ENCODE results near the gene RALGAPA1.

RALGAPA1 gene

DNA sequence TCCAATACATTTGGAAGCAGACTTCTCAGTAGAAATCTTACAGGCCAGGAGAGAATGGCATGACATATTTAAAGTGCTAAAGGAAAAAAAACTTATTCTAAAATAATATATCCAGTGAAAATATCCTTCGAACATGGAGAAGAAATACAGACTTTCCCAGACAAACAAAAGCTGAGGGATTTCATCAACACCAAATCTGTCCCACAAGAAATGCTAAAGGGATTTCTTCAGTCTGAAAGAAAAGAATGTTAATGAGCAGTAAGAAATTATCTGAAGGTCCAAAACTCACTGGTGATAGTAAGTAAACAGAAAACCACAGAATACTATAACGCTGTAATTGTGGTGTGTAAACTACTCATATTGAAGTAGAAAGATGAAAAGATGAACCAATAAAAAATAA is 171.2 kb downstream of the RALGAPA1 start:
- TF ChIP-seq TAF1 (IDR thresholded peaks at IDR 0.05; ENCODE audit: borderline replicate concordance, insufficient read depth, low read length) (no peak), SIN3A (IDR thresholded peaks at IDR 0.05; ENCODE audit: borderline replicate concordance, insufficient read depth, low read length) (no peak), POLR2AphosphoS5 (IDR thresholded peaks at IDR 0.05; ENCODE audit: low read depth, low read length) (no peak), FOXP2 (optimal IDR thresholded peaks at IDR 0.05; ENCODE audit: borderline replicate concordance, extremely low read depth, extremely low read length, insufficient read depth) (no peak)
- TF ChIP-seq, protein P1, sequence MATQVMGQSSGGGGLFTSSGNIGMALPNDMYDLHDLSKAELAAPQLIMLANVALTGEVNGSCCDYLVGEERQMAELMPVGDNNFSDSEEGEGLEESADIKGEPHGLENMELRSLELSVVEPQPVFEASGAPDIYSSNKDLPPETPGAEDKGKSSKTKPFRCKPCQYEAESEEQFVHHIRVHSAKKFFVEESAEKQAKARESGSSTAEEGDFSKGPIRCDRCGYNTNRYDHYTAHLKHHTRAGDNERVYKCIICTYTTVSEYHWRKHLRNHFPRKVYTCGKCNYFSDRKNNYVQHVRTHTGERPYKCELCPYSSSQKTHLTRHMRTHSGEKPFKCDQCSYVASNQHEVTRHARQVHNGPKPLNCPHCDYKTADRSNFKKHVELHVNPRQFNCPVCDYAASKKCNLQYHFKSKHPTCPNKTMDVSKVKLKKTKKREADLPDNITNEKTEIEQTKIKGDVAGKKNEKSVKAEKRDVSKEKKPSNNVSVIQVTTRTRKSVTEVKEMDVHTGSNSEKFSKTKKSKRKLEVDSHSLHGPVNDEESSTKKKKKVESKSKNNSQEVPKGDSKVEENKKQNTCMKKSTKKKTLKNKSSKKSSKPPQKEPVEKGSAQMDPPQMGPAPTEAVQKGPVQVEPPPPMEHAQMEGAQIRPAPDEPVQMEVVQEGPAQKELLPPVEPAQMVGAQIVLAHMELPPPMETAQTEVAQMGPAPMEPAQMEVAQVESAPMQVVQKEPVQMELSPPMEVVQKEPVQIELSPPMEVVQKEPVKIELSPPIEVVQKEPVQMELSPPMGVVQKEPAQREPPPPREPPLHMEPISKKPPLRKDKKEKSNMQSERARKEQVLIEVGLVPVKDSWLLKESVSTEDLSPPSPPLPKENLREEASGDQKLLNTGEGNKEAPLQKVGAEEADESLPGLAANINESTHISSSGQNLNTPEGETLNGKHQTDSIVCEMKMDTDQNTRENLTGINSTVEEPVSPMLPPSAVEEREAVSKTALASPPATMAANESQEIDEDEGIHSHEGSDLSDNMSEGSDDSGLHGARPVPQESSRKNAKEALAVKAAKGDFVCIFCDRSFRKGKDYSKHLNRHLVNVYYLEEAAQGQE (IDR thresholded peaks at IDR 0.05; ENCODE audit: insufficient read depth in 1 of 2, low read depth in 2 of 2, low read length in 2 of 2), result no peak

DNA sequence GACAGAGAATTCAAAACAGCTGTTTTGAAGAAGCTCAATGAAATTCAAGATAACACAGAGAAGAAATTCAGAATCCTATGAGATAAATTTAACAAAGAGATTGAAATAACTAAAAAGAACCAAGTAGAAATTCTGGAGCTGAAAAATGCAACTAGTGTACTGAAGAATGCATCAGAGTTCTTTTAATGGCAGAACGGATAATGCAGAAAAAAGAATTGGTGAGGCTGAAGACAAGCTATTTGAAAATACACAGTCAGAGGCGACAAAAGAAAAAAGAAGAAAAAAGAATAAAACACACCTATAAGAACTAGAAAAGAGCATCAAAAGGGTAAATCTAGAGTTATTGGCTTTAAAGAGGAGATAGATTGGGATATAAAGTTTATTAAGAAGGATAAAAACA is 171.8 kb downstream of the RALGAPA1 start:
- TF ChIP-seq, protein P1 (IDR thresholded peaks at IDR 0.05; ENCODE audit: insufficient read depth in 1 of 2, low read depth in 2 of 2, low read length in 2 of 2), result no peak
- TF ChIP-seq POLR2AphosphoS5 (IDR thresholded peaks at IDR 0.05; ENCODE audit: low read depth, low read length) (no peak), TAF1 (IDR thresholded peaks at IDR 0.05; ENCODE audit: borderline replicate concordance, insufficient read depth, low read length) (no peak), SIN3A (IDR thresholded peaks at IDR 0.05; ENCODE audit: borderline replicate concordance, insufficient read depth, low read length) (no peak), FOXP2 (optimal IDR thresholded peaks at IDR 0.05; ENCODE audit: borderline replicate concordance, extremely low read depth, extremely low read length, insufficient read depth) (no peak)

DNA sequence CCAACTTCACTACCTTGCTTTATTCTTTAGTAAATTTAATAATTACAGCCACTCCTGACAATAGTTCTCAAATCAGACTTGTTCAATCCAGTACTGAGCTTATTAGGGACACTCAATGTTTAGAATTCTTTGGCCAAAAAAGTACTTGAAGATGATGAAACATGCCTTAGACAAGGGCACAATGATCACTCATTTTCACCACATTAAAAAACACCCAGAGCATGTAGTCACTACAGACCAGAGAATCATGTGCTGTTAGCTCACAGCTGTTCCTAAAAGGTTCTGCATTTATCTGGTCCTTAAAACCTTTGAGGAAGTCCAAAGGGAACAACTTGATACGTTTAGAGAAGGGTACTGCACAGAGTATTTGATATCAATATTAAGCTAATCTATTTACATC is 176.4 kb downstream of the RALGAPA1 start:
- TF ChIP-seq SIN3A (IDR thresholded peaks at IDR 0.05; ENCODE audit: borderline replicate concordance, insufficient read depth, low read length) (no peak), POLR2AphosphoS5 (IDR thresholded peaks at IDR 0.05; ENCODE audit: low read depth, low read length) (no peak), TAF1 (IDR thresholded peaks at IDR 0.05; ENCODE audit: borderline replicate concordance, insufficient read depth, low read length) (no peak), FOXP2 (optimal IDR thresholded peaks at IDR 0.05; ENCODE audit: borderline replicate concordance, extremely low read depth, extremely low read length, insufficient read depth) (no peak)
- TF ChIP-seq, protein P1 (IDR thresholded peaks at IDR 0.05; ENCODE audit: insufficient read depth in 1 of 2, low read depth in 2 of 2, low read length in 2 of 2), result no peak

DNA sequence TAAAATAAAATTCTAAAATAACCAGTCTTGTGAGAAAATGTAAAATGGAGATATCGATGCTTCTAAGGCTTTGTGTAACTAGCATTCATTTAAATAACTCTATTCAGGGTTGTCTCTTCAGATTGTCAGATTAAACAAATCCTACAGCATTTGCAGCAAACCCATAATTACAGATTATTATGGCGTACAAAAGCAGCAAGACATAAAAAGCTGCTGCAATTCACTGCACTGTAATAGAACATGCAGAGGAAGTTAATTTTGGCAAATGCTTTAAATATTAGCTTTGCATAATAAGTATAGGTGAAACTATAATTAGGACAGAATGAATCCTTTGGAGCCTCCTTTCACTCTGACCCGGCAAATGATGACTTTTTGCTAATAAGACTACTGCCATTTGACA is 176.8 kb downstream of the RALGAPA1 start:
- TF ChIP-seq, protein P1 (IDR thresholded peaks at IDR 0.05; ENCODE audit: insufficient read depth in 1 of 2, low read depth in 2 of 2, low read length in 2 of 2), result no peak
- no peak for TF ChIP-seq SIN3A (IDR thresholded peaks at IDR 0.05; ENCODE audit: borderline replicate concordance, insufficient read depth, low read length)
- TF ChIP-seq FOXP2 (optimal IDR thresholded peaks at IDR 0.05; ENCODE audit: borderline replicate concordance, extremely low read depth, extremely low read length, insufficient read depth), result no peak
- no peak for TF ChIP-seq POLR2AphosphoS5 (IDR thresholded peaks at IDR 0.05; ENCODE audit: low read depth, low read length)
- TF ChIP-seq TAF1 (IDR thresholded peaks at IDR 0.05; ENCODE audit: borderline replicate concordance, insufficient read depth, low read length), result no peak

Measured in PFSK-1 (cell line).